HUDEP-2 (cell line): Measurements from ENCODE around the gene GAGE1.
A peak's percentile ranks its signal among the peaks of the same experiment; 100 is the strongest.
"Not testable (repeated sequence)": the region's sequence is repeated elsewhere in the genome, so short reads cannot be mapped to it uniquely, and the experiment has no call there.

Source experiments
- DNase-seq, 76 experiments: peaks; one replicate each; lab custom pipeline; 2025; ENCODE audit not compliant: unreplicated experiment in 76 of 76; lab: John Stamatoyannopoulos, UW

GAGE1 gene, protein sequence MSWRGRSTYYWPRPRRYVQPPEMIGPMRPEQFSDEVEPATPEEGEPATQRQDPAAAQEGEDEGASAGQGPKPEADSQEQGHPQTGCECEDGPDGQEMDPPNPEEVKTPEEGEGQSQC

GRCh38 chrX:49598720-49599119, at the start of gene GAGE1:
TSS of gene GAGE1 (plus strand) at chrX:49599020. CDS start at chrX:49600175, 1,155 bp downstream.
- DNase-seq, result not testable (repeated sequence)

- not testable (repeated sequence) for DNase-seq
Measured at GRCh38 chrX:49550989-49551388, 47.8 kb upstream of the GAGE1 start, which contains the start of gene GAGE12E. TSS of gene GAGE12E (plus strand) at chrX:49551289. CDS start at chrX:49552444, 1,155 bp downstream.

DNA sequence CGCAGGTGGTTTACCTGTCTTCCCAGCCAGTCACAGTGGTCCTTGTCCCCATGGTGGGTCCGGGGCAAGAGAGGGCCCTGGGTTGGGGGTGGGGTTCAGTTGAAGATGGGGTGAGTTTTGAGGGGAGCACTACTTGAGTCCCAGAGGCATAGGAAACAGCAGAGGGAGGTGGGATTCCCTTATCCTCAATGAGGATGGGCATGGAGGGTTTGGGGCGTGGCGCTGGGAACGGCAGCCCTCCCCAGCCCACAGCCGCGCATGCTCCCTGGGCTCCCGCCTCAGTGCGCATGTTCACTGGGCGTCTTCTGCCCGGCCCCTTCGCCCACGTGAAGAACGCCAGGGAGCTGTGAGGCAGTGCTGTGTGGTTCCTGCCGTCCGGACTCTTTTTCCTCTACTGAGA, 38.3 kb upstream of the GAGE1 start, which contains the start of gene GAGE12F:
TSS of gene GAGE12F (plus strand) at position 301 of the 400 bp plus-strand sequence. CDS start 1,155 bp downstream, outside the sequence.
- DNase-seq, result not testable (repeated sequence)

DNA sequence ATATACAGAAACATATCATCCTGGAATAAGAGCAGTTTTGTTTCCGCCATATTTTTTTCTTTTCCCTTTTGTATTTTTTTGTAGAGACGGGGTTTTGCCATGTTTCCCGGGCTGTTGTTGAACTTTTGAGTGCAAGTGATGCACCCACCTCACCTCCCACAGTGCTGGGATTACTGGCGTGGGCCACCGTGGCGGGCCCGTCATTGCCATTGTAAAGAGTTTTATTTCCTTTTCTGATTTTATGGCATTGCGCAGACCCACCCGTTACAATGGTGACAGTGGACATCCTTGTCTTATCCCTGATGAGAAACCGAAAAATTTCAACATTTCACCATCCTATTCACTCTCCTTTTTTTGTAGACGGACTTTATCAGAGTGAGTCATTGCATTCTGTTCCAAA, 30.1 kb upstream of the GAGE1 start:
- DNase-seq, result not testable (repeated sequence)

GRCh38 chrX:49569152-49569551, 29.7 kb upstream of the GAGE1 start:
- not testable (repeated sequence) for DNase-seq

GRCh38 chrX:49570100-49570499, 28.7 kb upstream of the GAGE1 start, which contains the start of gene GAGE12G:
TSS of gene GAGE12G (plus strand) at chrX:49570400. CDS start at chrX:49571555, 1,155 bp downstream.
- not testable (repeated sequence) for DNase-seq

DNA sequence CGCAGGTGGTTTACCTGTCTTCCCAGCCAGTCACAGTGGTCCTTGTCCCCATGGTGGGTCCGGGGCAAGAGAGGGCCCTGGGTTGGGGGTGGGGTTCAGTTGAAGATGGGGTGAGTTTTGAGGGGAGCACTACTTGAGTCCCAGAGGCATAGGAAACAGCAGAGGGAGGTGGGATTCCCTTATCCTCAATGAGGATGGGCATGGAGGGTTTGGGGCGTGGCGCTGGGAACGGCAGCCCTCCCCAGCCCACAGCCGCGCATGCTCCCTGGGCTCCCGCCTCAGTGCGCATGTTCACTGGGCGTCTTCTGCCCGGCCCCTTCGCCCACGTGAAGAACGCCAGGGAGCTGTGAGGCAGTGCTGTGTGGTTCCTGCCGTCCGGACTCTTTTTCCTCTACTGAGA, 19.2 kb upstream of the GAGE1 start, which contains the start of gene GAGE12H:
TSS of gene GAGE12H (plus strand) at position 301 of the 400 bp plus-strand sequence. CDS start 1,155 bp downstream, outside the sequence.
- not testable (repeated sequence) for DNase-seq

- not testable (repeated sequence) for DNase-seq
Measured at GRCh38 chrX:49589196-49589595, 9.6 kb upstream of the GAGE1 start, which contains the start of gene GAGE2A. TSS of gene GAGE2A (plus strand) at chrX:49589496. CDS start at chrX:49590651, 1,155 bp downstream.

- DNase-seq, result not testable (repeated sequence)
Measured at GRCh38 chrX:49589769-49590478, 8.9 kb upstream of the GAGE1 start.

DNA sequence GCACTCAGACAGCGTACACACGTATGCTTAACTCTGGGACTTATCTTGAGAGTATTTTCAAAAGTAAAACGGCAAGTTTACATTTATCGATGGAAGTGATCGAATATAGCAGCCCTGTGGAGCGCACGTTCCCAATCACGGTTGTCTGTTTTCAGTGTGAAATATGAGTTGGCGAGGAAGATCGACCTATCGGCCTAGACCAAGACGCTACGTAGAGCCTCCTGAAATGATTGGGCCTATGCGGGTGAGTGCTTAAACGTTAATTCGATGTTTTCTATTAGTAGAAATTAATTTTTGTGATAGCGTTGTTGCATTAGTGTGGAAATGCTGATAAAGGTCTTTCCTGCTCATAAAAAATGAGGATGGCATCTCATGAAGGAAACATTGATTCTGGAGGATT, 8.3 kb upstream of the GAGE1 start:
- not testable (repeated sequence) for DNase-seq

DNA sequence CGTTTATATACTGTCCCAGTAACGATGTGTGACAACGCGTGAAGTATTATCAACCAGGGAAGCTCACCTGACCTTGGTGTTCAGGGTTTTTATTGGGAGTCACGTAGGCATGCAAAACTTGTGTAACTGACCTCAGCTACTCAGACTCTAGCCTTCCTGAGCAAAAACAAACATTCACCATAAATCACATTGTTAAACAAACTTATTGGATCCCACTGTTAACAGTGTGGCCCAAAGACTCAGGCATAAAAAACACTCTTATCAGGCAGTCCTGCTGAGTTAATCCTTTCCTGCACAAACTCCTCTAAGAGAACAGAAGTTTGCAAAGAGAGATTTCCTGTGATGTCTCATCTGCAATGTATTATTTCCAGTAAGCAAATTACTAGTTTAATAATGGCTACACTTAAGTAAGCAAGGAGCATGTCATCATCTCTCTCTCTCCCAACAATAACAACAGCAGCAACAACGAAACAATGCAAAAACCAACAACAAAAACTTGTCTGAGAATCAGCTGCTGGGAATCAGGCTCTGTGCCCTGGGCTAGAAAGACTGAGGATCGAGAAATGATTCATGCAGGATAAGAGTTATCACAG, 12.0 kb downstream of the GAGE1 start:
- no peak for DNase-seq

GRCh38 chrX:49618574-49618973, 19.8 kb downstream of the GAGE1 start:
- DNase-seq, result no peak

DNA sequence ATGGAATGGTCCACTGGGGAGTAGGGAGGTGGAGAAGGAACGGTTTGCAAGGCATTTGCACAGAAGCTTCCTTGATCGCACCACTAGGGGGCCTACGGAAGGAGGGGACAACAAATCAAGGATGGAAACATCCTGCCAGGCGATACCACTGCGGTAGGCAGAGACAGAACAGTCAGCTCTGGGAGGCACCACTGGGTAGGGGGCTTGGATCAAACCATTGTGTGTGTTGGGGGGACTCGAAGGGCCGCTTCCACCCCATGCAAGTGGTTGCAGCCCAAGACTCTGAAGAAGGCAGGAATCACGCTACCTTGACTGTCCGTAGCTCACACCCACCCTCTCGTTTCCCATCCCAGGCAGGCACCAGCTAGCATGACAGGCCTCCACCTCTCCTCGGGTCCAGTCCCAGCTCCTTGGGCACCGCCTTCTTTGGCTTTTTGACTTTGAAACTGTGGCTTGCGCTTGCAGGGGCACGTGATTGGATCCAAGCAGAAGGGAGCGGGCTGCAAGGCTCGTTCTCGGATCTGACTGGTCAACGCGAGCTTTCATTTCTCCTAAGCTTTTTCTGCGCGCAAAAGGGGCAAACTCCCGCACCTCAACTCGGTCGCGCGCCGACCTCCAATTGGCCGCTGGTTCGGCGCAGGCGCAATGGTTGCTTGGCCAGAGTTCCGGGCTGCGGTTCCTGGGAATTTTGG, 28.4 kb downstream of the GAGE1 start:
- DNase-seq, result peak in 18 of 76 experiments; percentile 0 to 24 (median 2)

- no peak for DNase-seq
Measured at GRCh38 chrX:49644991-49645637, 46.3 kb downstream of the GAGE1 start.

GRCh38 chrX:49656533-49656932, 57.7 kb downstream of the GAGE1 start:
- DNase-seq, result no peak
